ENCODE data around the gene MFSD11. TPM values are rescaled to one million over a fixed set of nuclear protein-coding genes. Genes with fewer than 3 reads are reported as not detected.

Gene MFSD11
- total and polyA plus RNA-seq, 7 donors: 6.6 to 46.2 (median 27.5) TPM

- no peaks in the 10 kb centered on the region for H3K4me1 ChIP-seq
- no peak for DNase-seq
- no peaks in the 10 kb centered on the region for H3K9me3 ChIP-seq
- TF ChIP-seq EP300 (IDR thresholded peaks at IDR 0.05) (no peak), POLR2AphosphoS5 (IDR thresholded peaks at IDR 0.05) (no peak), POLR2A (IDR thresholded peaks at IDR 0.05) (no peak), CTCF (IDR thresholded peaks at IDR 0.05) (no peak)
- H3K27ac ChIP-seq: peak overlapping the region in 1 of 4 donors; percentile 39
- intact Hi-C loops (cut with DNase I): no loop called here
- WGBS, 2 donors: 76 to 85% methylated on average over 6 of the region's 6 CpGs
- no peak overlapping the region for H3K4me3 ChIP-seq
- peaks cover 8 to 87% (median 30%) of the 10 kb centered on the region in 4 donors for H3K36me3 ChIP-seq
- no peaks in the 10 kb centered on the region for H3K27me3 ChIP-seq
Measured at GRCh38 chr17:76772842-76773525, 35.1 kb downstream of the MFSD11 start.

- TF ChIP-seq CTCF (IDR thresholded peaks at IDR 0.05) (no peak), POLR2A (IDR thresholded peaks at IDR 0.05) (no peak), POLR2AphosphoS5 (IDR thresholded peaks at IDR 0.05) (no peak), EP300 (IDR thresholded peaks at IDR 0.05) (no peak)
- WGBS, 2 donors: 89 to 93% methylated on average over 10 of the region's 10 CpGs
- no peaks in the 10 kb centered on the region for H3K9me3 ChIP-seq
- no peaks in the 10 kb centered on the region for H3K4me1 ChIP-seq
- H3K27ac ChIP-seq: no peak overlapping the region
- DNase-seq: no peak
- intact Hi-C loops (cut with DNase I): no loop called here
- no peak overlapping the region for H3K4me3 ChIP-seq
- H3K36me3 ChIP-seq: peaks cover 8 to 87% (median 32%) of the 10 kb centered on the region in 4 donors
- no peaks in the 10 kb centered on the region for H3K27me3 ChIP-seq
Measured at GRCh38 chr17:76775021-76775600, 37.2 kb downstream of the MFSD11 start.

GRCh38 chr17:76781056-76781982, 43.4 kb downstream of the MFSD11 start:
- H3K36me3 ChIP-seq: peaks cover 8 to 78% (median 18%) of the 10 kb centered on the region in 4 donors
- no peak for DNase-seq
- no peaks in the 10 kb centered on the region for H3K9me3 ChIP-seq
- TF ChIP-seq EP300 (IDR thresholded peaks at IDR 0.05) (no peak), CTCF (IDR thresholded peaks at IDR 0.05) (no peak), POLR2A (IDR thresholded peaks at IDR 0.05) (no peak), POLR2AphosphoS5 (IDR thresholded peaks at IDR 0.05) (no peak)
- no peak overlapping the region for H3K27ac ChIP-seq
- no peaks in the 10 kb centered on the region for H3K27me3 ChIP-seq
- no peak overlapping the region for H3K4me3 ChIP-seq
- no peaks in the 10 kb centered on the region for H3K4me1 ChIP-seq
- WGBS, 2 donors: 93 to 94% methylated on average over 12 of the region's 12 CpGs
- intact Hi-C loops (cut with DNase I): no loop called here

GRCh38 chr17:76783146-76783545, 45.2 kb downstream of the MFSD11 start:
- Histone ChIP-seq H3K9me3 (no peaks in the 10 kb centered on the region), H3K4me3 (no peak overlapping the region), H3K27ac (no peak overlapping the region), H3K36me3 (peaks cover 0 to 63% (median 6%) of the 10 kb centered on the region in 4 donors), H3K4me1 (no peaks in the 10 kb centered on the region), H3K27me3 (no peaks in the 10 kb centered on the region)
- intact Hi-C loops (cut with DNase I): no loop called here
- DNase-seq: no peak
- WGBS, 2 donors: 70 to 77% methylated on average over 5 of the region's 5 CpGs
- no peak for TF ChIP-seq POLR2AphosphoS5 (IDR thresholded peaks at IDR 0.05)
- TF ChIP-seq EP300 (IDR thresholded peaks at IDR 0.05): no peak
- TF ChIP-seq POLR2A (IDR thresholded peaks at IDR 0.05): no peak
- no peak for TF ChIP-seq CTCF (IDR thresholded peaks at IDR 0.05)

All from sigmoid colon (tissue), 7 donors.